ENCODE measurements around the gene LCE7A.
A peak's percentile ranks its signal among the peaks of the same experiment; 100 is the strongest.

Gene LCE7A

GRCh38 chr1:152859696-152860095 is at the start of gene LCE7A:
Gene LCE7A, plus strand, starts transcription at chr1:152859996. Its CDS starts 702 bp downstream, at chr1:152860698.
- no peak for DNase-seq (ENCODE audit: low spot score)

GRCh38 chr1:152811050-152811449 is 48.7 kb upstream of the LCE7A start:
- DNase-seq (ENCODE audit: low spot score), result no peak

GRCh38 chr1:152811671-152812070 is 48.1 kb upstream of the LCE7A start, which contains the start of gene LCE1B:
Gene LCE1B, plus strand, starts transcription at chr1:152811971. Its CDS starts 476 bp downstream, at chr1:152812447.
- no peak for DNase-seq (ENCODE audit: low spot score)

GRCh38 chr1:152817309-152817708 is 42.5 kb upstream of the LCE7A start:
- DNase-seq (ENCODE audit: low spot score), result no peak

GRCh38 chr1:152823294-152823693 is 36.5 kb upstream of the LCE7A start:
- DNase-seq (ENCODE audit: low spot score), result no peak

- no peak for DNase-seq (ENCODE audit: low spot score)
Measured at GRCh38 chr1:152824964-152825363, 34.8 kb upstream of the LCE7A start.

- DNase-seq (ENCODE audit: low spot score), result no peak
Measured at GRCh38 chr1:152827173-152827572, 32.6 kb upstream of the LCE7A start, which contains the start of gene LCE1A. Gene LCE1A, plus strand, starts transcription at chr1:152827473. Its CDS starts 0 bp downstream, at chr1:152827473.

GRCh38 chr1:152836870-152837269 is 22.9 kb upstream of the LCE7A start:
- DNase-seq (ENCODE audit: low spot score), result no peak

GRCh38 chr1:152842556-152842955 is 17.2 kb upstream of the LCE7A start, which contains the start of gene LCE6A:
Gene LCE6A, plus strand, starts transcription at chr1:152842856. Its CDS starts 665 bp downstream, at chr1:152843521.
- no peak for DNase-seq (ENCODE audit: low spot score)

GRCh38 chr1:152855661-152856060 is 4.1 kb upstream of the LCE7A start:
- DNase-seq (ENCODE audit: low spot score), result no peak

- no peak for DNase-seq (ENCODE audit: low spot score)
Measured at GRCh38 chr1:152858062-152858461, 1.7 kb upstream of the LCE7A start.

- no peak for DNase-seq (ENCODE audit: low spot score)
Measured at GRCh38 chr1:152860129-152860528, 333 bp downstream of the LCE7A start.

GRCh38 chr1:152861374-152861773 is 1.6 kb downstream of the LCE7A start:
- DNase-seq (ENCODE audit: low spot score), result no peak

GRCh38 chr1:152864443-152864842 is 4.6 kb downstream of the LCE7A start:
- DNase-seq (ENCODE audit: low spot score), result no peak

GRCh38 chr1:152866321-152866720 is 6.5 kb downstream of the LCE7A start:
- no peak for DNase-seq (ENCODE audit: low spot score)

GRCh38 chr1:152869808-152870419 is 10.1 kb downstream of the LCE7A start:
- peak; percentile 63 for DNase-seq (ENCODE audit: low spot score)

GRCh38 chr1:152870831-152871730 is 11.3 kb downstream of the LCE7A start:
- DNase-seq (ENCODE audit: low spot score), result peak; percentile 29

GRCh38 chr1:152871731-152872126 is 11.9 kb downstream of the LCE7A start:
- no peak for DNase-seq (ENCODE audit: low spot score)

GRCh38 chr1:152873495-152873894 is 13.7 kb downstream of the LCE7A start:
- DNase-seq (ENCODE audit: low spot score), result no peak

- no peak for DNase-seq (ENCODE audit: low spot score)
Measured at GRCh38 chr1:152876827-152877226, 17.0 kb downstream of the LCE7A start.

GRCh38 chr1:152878042-152878441 is 18.2 kb downstream of the LCE7A start, which contains the start of gene SMCP:
Gene SMCP, plus strand, starts transcription at chr1:152878322. Its CDS starts 6,101 bp downstream, at chr1:152884423.
- DNase-seq (ENCODE audit: low spot score), result no peak

GRCh38 chr1:152879559-152880198 is 19.9 kb downstream of the LCE7A start:
- DNase-seq (ENCODE audit: low spot score), result no peak

Measured in SW480 (cell line).